Gastroesophageal sphincter (tissue), 3 donors: Measurements from ENCODE around the gene DIP2C.

Source experiments
- CTCF ChIP-seq, 4 experiments: fragments of 200-600 bp in 2 of 4; fragments of 450-650 bp in 2 of 4; sonication (generic) in 1 of 4; IDR thresholded peaks; one replicate each; pipeline ENCODE4 v1.5.1; 2017 to 2019; ENCODE audit warnings: antibody characterized with exemption in 4 of 4, mild to moderate bottlenecking in 2 of 4, moderate library complexity in 2 of 4
- EP300 ChIP-seq: sonication (generic); formaldehyde crosslinking; IDR thresholded peaks from one replicate; pipeline ENCODE4 v1.6.1; 2017; ENCODE audit warnings: antibody characterized with exemption, mild to moderate bottlenecking
- POLR2AphosphoS5 ChIP-seq: sonication (generic); formaldehyde crosslinking; IDR thresholded peaks from one replicate; pipeline ENCODE4 v1.6.1; 2017; ENCODE audit warnings: antibody characterized with exemption

GRCh38 chr10:598415-599170 is 90.9 kb downstream of the DIP2C start:
- TF ChIP-seq CTCF (IDR thresholded peaks at IDR 0.05) (no peak), POLR2AphosphoS5 (no peak), EP300 (no peak)
